ENCODE measurements around the gene MPI.

Gene MPI

DNA sequence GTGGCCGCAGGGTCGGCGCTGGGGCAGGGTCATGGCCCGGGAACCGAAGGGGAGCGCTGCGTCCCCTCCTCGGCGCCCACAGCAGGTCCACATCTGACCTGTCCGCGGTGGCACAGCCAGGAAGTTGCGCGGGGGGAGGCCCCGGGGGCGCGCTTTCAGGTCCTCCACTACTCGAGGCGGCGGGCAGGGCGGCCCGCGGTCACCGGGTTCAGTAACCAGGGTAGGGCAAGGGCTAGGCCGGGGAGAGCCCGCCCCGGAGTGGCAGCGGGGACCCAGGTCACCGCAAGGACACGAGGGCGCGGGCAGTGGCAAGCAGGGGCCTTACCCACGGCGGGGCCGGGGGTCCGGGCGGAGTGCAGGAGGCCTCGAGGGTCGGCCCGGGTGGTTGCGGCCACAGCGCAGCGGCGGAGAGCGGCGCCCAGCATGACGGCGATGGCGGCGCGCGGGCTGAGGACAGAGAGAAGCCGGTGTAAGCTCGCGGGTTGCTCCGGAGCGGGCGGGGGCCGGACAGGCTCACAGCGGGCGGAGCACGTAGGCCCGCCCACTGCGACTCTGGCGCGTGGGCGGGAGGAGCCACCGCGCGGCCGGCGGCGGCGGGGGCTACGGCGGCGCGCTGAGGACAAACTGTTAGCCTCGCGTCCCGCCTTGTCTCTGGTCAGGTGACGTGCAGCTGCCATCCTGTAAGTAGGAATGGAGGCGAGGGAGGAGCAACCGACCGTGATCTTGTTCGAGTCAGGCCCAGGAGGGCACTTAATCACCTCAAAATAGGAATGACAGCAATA lies 47.9 kb downstream of the MPI start, which contains the start of gene COX5A:
COX5A (minus strand) TSS at position 484 of the 782 bp plus-strand sequence; CDS start at position 425, 59 bp downstream.
- DNase-seq: peak; percentile 88

DNA sequence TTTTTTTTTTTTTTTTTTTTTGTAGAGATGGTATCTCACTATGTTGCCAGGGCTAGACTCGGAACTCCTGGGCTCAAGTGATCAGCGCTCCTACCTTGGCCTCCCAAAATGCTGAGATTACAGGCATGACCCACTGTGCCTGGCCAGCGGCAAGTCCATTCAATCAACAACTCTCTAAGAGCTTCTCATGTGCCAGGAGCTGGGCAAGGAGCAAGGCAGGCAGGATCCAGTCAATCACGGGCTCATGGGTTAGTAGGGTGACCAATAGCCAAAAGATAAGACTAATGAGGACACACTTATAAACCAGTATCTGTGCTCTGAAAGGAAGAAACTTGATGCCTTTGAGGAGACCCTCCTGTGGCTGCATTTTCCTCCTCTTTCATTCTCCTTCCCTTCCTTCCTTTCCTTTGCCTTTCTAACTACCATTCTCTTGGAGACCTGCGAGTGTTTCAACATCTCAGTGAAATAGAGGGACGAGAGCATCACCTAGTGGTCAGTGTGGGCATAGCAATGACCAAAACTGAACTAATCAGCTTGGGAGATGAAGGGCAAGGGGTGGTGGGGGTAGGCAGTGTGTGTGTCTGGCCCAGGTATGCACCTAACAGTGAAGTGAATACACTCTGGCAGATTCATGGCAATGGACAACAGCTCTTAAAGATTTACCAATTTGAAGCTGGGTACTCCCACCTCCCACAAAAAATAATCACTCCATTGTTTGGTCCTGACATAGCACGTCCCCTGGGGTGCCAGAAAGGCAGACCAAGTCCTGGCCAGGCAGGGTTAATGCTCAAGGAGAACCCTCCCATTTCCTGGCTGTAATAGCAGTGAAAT lies 60.5 kb downstream of the MPI start:
- DNase-seq: peak; percentile 38

DNA sequence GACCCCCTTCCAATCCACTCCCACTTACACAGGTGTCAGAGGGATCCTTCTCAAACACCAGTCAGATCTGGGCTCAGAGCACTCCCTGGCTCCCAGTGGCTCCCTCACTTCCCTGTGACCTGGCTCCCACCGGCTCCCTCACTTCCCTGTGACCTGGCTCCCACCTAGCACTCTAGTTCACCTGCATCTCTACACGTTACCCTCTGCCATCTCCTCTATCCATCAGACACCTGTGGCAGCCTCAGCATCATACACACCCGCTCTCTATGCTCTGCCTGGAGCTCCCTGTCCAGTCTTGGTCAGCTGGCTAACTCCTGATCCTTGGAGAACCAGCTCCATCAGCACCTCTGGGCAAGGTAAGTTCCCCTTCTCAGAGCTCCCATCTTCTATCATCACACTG lies 61.2 kb downstream of the MPI start:
- no peak for DNase-seq

Measured in NCI-H2227 treated with DMSO at 0.1 percent for 48 hours (cell line).